ENCODE results near the gene RAB3C.
"Not testable (repeated sequence)": the region's sequence is repeated elsewhere in the genome, so short reads cannot be mapped to it uniquely, and the experiment has no call there.

The RAB3C gene

GRCh38 chr5:58683567-58683966 lies 100.7 kb downstream of the RAB3C start:
- DNase-seq (ENCODE audit: low spot score) = no peak
- TF ChIP-seq CTCF (IDR thresholded peaks at IDR 0.05; ENCODE audit: extremely low read depth, missing control alignments) = no peak

GRCh38 chr5:58687079-58687478 lies 104.2 kb downstream of the RAB3C start:
- TF ChIP-seq CTCF (IDR thresholded peaks at IDR 0.05; ENCODE audit: extremely low read depth, missing control alignments) = no peak
- DNase-seq (ENCODE audit: low spot score) = no peak

- DNase-seq (ENCODE audit: low spot score) = no peak
- no peak for TF ChIP-seq CTCF (IDR thresholded peaks at IDR 0.05; ENCODE audit: extremely low read depth, missing control alignments)
Measured at GRCh38 chr5:58687595-58687994, 104.7 kb downstream of the RAB3C start.

- DNase-seq (ENCODE audit: low spot score) = not testable (repeated sequence)
Measured at GRCh38 chr5:58699088-58699761, 116.3 kb downstream of the RAB3C start.

GRCh38 chr5:58699762-58700118 lies 116.9 kb downstream of the RAB3C start:
- no peak for DNase-seq (ENCODE audit: low spot score)
- TF ChIP-seq CTCF (IDR thresholded peaks at IDR 0.05; ENCODE audit: extremely low read depth, missing control alignments) = no peak

- no peak for DNase-seq (ENCODE audit: low spot score)
- no peak for TF ChIP-seq CTCF (IDR thresholded peaks at IDR 0.05; ENCODE audit: extremely low read depth, missing control alignments)
Measured at GRCh38 chr5:58703925-58704555, 121.2 kb downstream of the RAB3C start.

GRCh38 chr5:58706736-58707135 lies 123.9 kb downstream of the RAB3C start:
- no peak for TF ChIP-seq CTCF (IDR thresholded peaks at IDR 0.05; ENCODE audit: extremely low read depth, missing control alignments)
- no peak for DNase-seq (ENCODE audit: low spot score)

- no peak for DNase-seq (ENCODE audit: low spot score)
- TF ChIP-seq CTCF (IDR thresholded peaks at IDR 0.05; ENCODE audit: extremely low read depth, missing control alignments) = no peak
Measured at GRCh38 chr5:58708456-58708855, 125.6 kb downstream of the RAB3C start.

- DNase-seq (ENCODE audit: low spot score) = not testable (repeated sequence)
Measured at GRCh38 chr5:58710425-58710824, 127.5 kb downstream of the RAB3C start.

Measured in GM20000 (cell line).